Chondrocyte (in vitro differentiated cells): ENCODE measurements around the gene PARD3B. TPM values are rescaled to one million over a fixed set of nuclear protein-coding genes. Genes with fewer than 3 reads are reported as not detected.

Experiments
- DNase-seq: peaks from one replicate; pipeline ENCODE4 v3.0.0; 2021; ENCODE audit warnings: mixed read lengths, low spot score
- H3K27ac Mint-ChIP-seq: one replicate; pipeline ENCODE4 v1.8.0; 2021; ENCODE audit warnings: mild to moderate bottlenecking, moderate library complexity, mixed read lengths; ENCODE audit not compliant: unreplicated experiment
- H3K27me3 Mint-ChIP-seq: 2 replicates; pipeline ENCODE4 v1.8.0; 2021; ENCODE audit warnings: low read depth, mixed read lengths
- H3K36me3 Mint-ChIP-seq: 2 replicates; pipeline ENCODE4 v1.8.0; 2021; ENCODE audit warnings: low read depth, mixed read lengths
- H3K4me1 Mint-ChIP-seq: 2 replicates; pipeline ENCODE4 v1.8.0; 2021; ENCODE audit warnings: low read depth, mild to moderate bottlenecking, mixed read lengths
- H3K4me3 Mint-ChIP-seq: one replicate; pipeline ENCODE4 v1.8.0; 2021; ENCODE audit warnings: mild to moderate bottlenecking, moderate library complexity, mixed read lengths; ENCODE audit not compliant: unreplicated experiment
- H3K9me3 Mint-ChIP-seq: 2 replicates; pipeline ENCODE4 v1.8.0; 2021; ENCODE audit warnings: low read depth, mixed read lengths
- total RNA-seq: library from RNA; stranded (reverse); gene quantifications from 3 replicates; pipeline ENCODE4 v1.2.1, GENCODE V29; 2021
- TF ChIP-seq, protein P1 (sequence below): fragments of 200-600 bp; sonication (generic); IDR thresholded peaks from 2 replicates; pipeline ENCODE4 v1.5.0; 2021; ENCODE audit warnings: antibody characterized with exemption, mild to moderate bottlenecking, moderate library complexity

Gene PARD3B
- total RNA-seq, 1 donor from 2014 or later, result 24.9 TPM

GRCh38 chr2:204948822-204949221 is 403.5 kb downstream of the PARD3B start:
- peaks cover 39% of the 10 kb centered on the region for H3K4me1 Mint-ChIP-seq
- H3K27ac Mint-ChIP-seq, result no peak overlapping the region
- no peaks in the 10 kb centered on the region for H3K36me3 Mint-ChIP-seq
- no peak overlapping the region for H3K4me3 Mint-ChIP-seq
- TF ChIP-seq, protein P1, sequence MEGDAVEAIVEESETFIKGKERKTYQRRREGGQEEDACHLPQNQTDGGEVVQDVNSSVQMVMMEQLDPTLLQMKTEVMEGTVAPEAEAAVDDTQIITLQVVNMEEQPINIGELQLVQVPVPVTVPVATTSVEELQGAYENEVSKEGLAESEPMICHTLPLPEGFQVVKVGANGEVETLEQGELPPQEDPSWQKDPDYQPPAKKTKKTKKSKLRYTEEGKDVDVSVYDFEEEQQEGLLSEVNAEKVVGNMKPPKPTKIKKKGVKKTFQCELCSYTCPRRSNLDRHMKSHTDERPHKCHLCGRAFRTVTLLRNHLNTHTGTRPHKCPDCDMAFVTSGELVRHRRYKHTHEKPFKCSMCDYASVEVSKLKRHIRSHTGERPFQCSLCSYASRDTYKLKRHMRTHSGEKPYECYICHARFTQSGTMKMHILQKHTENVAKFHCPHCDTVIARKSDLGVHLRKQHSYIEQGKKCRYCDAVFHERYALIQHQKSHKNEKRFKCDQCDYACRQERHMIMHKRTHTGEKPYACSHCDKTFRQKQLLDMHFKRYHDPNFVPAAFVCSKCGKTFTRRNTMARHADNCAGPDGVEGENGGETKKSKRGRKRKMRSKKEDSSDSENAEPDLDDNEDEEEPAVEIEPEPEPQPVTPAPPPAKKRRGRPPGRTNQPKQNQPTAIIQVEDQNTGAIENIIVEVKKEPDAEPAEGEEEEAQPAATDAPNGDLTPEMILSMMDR, result no peak
- H3K27me3 Mint-ChIP-seq, result no peaks in the 10 kb centered on the region
- DNase-seq, result no peak
- peaks cover 7% of the 10 kb centered on the region for H3K9me3 Mint-ChIP-seq

DNA sequence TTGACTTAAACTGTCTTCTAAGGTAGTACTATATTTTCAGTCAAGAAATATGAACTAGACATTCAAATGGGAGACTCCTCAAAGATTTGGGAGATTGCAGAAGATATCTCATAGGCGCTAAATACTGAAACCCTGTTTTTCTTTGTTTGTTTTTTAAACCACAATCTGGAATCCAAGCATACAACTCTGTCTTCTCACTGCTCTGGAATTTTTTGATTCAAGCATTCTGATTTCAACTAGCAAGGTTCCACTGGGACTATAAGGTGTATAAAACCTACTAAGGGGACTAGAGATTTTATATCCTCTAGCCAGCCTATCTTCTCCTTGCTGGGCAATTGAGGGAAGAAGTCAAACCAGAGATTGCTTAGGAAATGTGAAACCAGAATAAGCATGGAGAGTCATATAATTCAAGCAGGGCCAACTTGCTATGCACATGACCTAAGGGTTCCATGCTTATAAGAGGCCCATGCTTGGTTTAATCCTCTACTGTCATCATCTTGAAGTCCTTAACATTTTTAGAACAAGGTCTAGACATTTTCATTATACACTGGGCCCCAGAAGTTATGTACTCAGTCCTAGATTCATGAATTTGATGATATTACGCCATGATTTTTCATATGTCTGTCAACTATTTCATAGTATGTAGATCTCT is 405.5 kb downstream of the PARD3B start:
- H3K27ac Mint-ChIP-seq, result peak overlapping the region; percentile 37
- H3K4me1 Mint-ChIP-seq, result peaks cover 39% of the 10 kb centered on the region
- no peaks in the 10 kb centered on the region for H3K27me3 Mint-ChIP-seq
- TF ChIP-seq, protein P1, result no peak
- H3K9me3 Mint-ChIP-seq, result no peaks in the 10 kb centered on the region
- DNase-seq, result no peak
- no peak overlapping the region for H3K4me3 Mint-ChIP-seq
- H3K36me3 Mint-ChIP-seq, result no peaks in the 10 kb centered on the region

DNA sequence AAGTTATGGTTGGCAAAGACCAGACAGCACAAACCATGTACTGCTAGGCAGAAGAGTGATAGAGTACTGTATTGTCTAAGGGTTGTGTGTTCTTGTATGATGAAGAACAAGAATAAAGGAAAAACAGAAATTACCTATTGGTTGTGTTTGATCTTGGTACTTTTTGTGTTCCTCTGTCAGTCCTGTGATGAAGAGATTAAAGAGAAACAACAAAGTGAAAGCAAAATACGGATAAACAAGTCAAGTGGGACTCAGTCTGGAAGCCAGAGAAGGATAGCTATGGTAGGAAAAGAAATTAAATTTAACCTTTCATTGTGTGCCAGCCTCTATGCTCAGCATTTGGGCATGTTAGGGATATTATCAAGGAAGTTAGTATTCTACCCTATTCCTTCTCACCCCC is 413.1 kb downstream of the PARD3B start:
- H3K4me1 Mint-ChIP-seq, result no peaks in the 10 kb centered on the region
- H3K4me3 Mint-ChIP-seq, result no peak overlapping the region
- DNase-seq, result no peak
- TF ChIP-seq, protein P1, result no peak
- no peaks in the 10 kb centered on the region for H3K36me3 Mint-ChIP-seq
- H3K27me3 Mint-ChIP-seq, result no peaks in the 10 kb centered on the region
- no peak overlapping the region for H3K27ac Mint-ChIP-seq
- H3K9me3 Mint-ChIP-seq, result no peaks in the 10 kb centered on the region

GRCh38 chr2:204964414-204964813 is 419.1 kb downstream of the PARD3B start:
- H3K27ac Mint-ChIP-seq, result no peak overlapping the region
- H3K36me3 Mint-ChIP-seq, result no peaks in the 10 kb centered on the region
- TF ChIP-seq, protein P1, result no peak
- H3K4me1 Mint-ChIP-seq, result peaks cover 19% of the 10 kb centered on the region
- no peaks in the 10 kb centered on the region for H3K9me3 Mint-ChIP-seq
- H3K4me3 Mint-ChIP-seq, result no peak overlapping the region
- no peaks in the 10 kb centered on the region for H3K27me3 Mint-ChIP-seq
- no peak for DNase-seq

GRCh38 chr2:204966245-204966644 is 421.0 kb downstream of the PARD3B start:
- DNase-seq, result no peak
- no peak overlapping the region for H3K4me3 Mint-ChIP-seq

More at GRCh38 chr2:204966245-204966644, 421.0 kb downstream of the PARD3B start:
- no peak overlapping the region for H3K27ac Mint-ChIP-seq
- no peaks in the 10 kb centered on the region for H3K36me3 Mint-ChIP-seq
- TF ChIP-seq, protein P1, result no peak
- no peaks in the 10 kb centered on the region for H3K9me3 Mint-ChIP-seq
- peaks cover 23% of the 10 kb centered on the region for H3K4me1 Mint-ChIP-seq
- H3K27me3 Mint-ChIP-seq, result no peaks in the 10 kb centered on the region
